Activated CD4-positive, CD25-positive, alpha-beta regulatory T cell treated with anti-CD3 and anti-CD28 coated beads, Interleukin-2, amount 50 U/mL, for 72 hours (primary cell): ENCODE data around the gene CCDC57.

Experiments
- DNase-seq: peaks from one replicate; pipeline ENCODE4 v3.0.0; 2021

Gene CCDC57

DNA sequence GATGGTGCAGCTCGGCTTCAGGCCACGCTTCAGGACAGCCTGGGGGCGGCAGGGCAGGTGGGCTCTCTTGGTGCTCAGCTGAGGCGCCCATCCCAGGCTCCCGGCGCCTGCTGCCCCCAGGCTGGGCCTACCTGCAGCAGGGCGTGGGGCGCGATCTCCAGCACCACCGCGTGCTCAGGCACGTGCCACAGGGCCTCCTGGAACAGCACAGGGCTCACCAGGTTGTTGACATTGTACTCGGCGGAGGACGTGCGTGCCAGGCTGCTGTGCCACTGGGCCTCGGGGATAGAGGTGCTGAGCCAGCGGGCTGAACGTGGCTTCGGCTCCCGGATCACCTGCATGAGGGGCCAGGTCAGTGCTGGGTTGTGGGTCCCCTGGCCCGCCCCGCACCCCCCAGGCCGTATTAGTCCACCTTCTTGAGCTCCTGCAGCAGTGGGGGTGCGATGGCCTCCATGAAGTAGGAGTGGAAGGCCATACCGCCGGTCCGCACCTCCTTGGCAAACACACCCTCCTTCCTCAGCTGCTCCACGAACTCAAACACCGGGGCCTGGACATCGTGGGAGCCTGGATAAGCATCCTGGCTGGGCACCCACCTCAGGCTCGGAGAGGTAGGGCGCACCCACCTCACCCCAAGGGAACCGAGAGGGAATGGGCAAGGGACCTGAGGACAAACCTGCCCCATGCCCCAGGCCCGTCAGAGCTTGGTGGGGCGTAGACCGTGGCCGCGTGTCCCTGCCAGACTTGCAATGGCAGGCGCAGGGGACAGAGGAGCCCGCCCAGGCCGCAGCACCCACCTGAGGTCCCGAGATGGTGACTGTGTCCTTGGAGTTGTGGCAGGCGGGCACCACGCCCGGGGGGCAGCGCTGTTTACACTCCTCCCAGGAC is 123.6 kb downstream of the CCDC57 start:
- no peak for DNase-seq

DNA sequence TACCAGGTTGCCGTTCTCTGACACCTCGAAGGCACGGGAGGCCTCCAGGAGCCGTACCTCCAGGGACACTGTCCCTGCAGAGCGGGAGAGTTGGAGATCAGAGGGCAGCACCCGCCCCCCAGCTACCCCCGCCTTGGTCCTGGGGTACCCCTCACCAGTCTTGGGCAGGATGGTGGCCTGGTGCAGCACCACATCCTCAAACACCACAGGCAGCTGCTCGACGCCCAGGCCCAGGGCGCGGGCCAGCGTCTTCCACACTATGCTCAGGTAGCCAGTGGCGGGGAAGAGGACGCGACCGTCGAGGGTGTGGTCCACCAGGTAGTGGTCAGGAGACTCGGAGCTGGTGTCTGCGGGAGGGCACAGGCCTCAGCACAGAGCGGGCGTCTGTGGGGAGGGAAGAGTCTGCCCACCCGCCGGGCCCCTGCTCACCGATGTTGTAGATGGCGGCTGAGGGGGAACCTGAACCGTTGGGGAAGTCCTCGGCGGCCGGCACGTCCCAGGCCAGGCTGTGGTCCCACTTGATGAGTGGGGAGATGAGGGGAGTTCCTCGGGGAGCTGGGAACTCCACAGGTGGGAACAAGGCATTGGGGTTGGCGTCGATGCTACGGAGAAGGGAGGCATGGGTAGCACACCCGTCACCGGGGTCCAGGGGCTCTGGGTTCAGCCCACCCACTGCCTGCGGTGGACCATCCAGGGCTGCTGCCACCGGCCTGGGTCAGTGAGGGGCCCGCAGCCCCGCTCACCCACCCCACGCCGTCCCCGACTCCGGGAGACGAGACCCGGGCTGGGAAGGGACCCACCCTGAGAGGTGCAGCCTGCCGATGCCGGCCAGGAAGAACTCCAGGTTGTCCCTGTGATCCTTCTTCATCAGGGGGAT is 124.4 kb downstream of the CCDC57 start:
- no peak for DNase-seq

DNA sequence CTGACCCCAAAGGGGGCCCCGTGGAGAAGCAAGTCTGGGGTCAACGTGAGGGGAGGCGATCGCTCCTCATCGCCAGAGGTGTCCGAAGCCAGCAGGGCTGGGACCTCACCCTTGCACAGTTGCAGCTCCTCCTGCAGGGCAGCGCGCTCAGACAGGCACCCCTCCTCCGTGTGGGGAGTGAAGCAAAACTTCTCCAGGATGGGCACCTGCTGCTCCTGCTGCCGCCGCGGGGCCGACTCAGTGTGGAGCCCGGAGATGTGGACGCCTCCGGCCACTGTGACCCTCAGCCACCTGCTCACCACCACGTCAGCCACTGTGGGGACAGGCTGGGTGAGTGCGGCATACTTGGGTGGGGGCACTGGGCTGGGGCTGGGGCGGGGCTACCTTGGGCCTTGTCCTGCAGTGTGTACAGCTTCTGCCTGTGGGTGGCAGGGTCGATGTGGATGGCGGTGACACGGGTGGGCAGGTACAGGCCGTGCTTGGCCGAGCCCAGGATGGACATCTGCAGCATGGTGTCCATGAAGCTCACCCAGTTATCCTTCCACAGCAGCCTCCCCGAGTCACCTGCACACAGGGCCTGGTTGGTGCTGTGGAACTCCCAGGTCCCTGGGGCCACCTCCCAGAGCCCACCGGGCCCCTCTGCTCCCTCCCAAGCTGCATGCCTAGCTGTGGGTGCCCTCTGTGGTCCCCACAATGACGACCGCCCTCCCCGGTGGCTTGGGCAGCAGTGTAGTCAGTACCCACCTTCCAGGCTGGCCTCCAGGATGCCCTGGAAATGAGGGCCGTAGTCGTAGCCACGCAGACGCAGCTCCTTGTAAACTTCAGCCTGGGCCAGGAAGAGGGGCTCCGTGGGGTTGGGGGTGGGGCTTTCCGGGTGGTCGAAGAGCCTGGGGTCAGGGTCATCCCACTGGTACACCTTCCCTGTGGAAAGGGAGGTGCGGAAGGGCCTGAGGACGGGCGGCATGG is 125.4 kb downstream of the CCDC57 start:
- no peak for DNase-seq

DNA sequence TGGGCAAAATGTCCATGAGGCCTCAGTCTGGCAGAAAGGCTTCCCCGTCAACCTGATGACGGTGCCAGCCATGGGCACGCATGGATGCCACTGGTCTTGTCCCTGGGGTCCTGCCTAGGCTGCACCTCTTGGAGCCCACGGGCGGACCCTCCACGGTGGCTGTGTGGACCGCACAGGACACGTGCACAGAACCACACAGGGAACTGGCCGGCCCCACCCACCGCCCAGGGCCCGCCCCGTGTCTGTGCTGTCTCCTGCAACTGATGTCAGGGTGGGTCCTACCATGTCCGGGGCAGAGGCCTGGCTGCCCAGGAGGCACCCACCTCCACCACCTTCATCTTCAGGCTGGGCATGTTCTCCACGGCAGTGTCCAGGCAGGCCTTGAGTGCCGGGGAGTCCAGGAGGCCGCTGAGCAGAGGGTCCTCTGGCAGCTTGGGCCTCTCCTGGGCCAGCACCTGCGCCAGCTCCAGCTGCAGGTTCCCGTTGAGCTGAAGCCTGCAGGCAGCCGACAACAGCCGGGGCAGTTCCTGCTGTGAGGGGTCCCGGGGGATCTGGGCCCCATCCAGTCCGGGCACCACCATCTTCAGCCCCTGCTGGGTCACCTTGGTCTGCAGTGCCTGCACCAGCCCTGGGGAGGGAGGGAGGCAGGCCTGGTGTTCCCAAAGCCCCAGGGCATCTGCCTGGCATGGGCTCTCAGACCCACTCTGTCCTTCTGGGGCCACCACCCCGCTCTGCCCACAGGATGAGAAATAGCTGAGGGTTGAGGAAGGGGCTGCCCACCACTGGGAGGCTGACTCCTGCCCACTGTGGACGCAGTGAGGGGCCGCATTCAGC is 126.5 kb downstream of the CCDC57 start:
- DNase-seq: no peak

DNA sequence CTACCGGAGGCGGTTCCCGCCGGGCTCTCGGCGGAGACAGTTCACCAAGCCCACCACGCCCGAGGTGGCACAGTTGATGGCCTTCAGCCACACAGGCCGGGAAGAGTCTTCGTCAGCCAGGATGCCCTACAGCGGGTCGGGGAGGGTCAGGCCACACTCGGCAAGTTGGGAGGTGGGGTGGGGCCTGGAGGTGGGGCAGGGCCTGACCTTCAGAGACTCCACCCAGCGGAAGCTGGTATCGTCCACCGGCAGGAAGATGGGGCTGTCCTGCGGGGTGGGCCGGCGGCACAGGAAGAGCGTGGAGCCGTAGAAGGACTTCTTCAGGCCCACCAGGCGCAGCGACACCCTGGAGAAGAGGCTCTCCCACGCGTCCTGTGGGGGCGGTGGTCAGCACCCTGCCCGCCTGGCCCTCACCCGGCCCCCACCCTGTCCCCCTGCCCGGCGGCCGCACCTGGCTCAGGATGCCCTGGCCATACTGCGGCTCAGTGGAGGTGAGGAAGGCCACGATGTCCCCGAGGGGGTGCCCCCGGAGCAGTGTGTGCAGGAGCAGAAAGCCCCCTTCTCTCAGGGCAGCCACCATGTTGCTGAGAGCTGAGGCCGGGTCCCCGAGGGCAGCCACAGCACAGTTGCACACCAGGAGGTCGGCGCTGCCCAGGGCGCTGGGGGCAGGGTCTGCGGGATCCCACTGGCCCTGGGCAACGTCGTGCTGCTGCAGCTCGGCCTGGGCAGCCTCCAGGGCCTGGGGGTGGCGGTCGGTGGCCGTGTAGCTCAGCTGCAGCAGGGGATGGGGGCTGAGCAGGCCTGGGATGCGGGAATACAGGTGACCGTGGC is 127.4 kb downstream of the CCDC57 start:
- no peak for DNase-seq

DNA sequence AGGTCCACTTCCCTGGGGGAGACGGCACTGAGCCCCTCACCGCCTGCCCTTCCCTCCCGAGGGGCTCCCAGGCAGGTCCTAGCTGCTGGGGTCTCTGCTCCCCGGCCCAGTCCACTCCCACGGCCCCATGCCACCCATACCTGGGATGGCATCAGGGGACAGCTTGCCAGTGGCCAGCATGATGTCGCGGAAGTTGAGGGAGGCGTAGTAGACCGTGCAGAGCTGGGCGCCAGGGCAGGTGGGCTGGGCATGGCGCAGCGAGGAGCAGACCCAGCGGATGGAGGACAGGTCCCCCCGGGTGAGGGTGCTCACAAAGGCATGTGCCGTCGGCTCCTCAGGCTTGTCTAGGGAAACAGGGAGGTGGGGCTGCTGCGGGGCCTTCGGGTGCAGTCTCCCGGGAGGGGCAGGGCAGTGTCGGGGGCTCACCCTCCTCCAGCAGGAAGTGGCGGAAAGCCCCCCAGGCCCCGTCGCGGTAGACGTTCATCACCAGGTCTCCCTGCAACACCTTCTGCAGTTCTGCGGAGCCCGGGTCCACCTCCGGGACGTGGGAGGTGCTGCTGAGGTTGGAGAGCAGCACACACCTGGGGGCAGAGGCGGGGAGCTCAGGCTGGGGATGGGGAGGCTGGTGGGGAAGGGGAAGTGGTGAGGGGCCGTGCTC is 128.1 kb downstream of the CCDC57 start:
- DNase-seq: no peak

DNA sequence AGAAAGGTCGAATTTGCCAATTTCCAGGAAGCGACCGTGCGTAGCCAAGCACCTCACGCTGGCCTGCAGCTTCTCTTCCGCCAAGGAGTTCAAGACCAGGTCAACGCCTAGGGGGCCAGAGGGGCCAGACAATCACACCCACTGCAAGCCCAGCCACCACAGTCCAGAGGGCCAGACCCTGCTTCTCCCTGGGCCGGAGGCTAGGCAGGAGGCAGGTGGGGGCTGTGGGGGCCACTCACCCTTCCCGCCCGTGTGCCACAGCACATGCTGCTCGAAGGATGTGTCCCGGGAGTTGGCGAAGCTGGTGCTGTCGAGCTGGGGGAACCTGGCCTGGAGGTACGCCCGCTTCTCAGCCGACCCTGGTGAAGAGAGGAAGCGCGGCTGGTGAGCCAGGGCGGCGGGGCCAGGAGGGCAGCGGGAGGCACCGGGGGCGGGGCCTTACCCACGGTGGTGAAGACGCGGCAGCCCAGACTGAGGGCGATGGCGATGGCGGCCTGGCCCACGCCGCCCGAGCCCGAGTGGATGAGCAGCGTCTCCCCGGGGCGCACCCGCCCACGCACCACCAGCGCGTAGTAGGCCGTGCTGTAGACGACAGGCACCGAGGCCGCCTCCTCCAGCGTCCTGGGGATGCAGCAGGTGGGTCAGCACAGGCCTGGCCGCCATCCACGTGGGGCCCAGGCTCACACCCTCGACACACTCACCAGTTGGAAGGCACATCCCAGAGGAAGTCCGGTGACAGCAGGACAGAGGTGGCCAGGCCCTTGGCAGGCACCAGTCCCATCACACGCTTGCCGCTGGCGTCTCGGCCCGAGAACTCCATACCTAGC is 128.9 kb downstream of the CCDC57 start:
- DNase-seq: no peak

DNA sequence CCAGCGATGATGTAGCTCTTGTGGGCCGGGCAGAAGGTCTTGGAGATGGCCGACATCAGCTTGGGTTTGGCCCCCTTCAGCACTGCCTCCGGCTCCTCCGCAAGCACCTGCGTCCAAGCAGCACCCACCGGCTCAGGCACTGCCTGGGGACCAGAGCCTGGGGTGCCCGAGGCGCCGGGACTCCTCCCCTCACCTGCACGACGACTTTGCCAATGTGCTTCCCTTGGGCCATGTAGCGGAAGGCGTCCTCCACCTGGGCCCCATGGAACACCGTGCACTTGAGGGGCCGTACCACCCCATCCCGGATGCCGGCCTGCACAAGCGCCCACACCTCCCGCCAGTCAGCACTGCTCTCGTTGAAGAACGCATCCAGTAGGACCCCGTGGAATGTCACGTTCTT is 129.6 kb downstream of the CCDC57 start:
- DNase-seq: no peak

DNA sequence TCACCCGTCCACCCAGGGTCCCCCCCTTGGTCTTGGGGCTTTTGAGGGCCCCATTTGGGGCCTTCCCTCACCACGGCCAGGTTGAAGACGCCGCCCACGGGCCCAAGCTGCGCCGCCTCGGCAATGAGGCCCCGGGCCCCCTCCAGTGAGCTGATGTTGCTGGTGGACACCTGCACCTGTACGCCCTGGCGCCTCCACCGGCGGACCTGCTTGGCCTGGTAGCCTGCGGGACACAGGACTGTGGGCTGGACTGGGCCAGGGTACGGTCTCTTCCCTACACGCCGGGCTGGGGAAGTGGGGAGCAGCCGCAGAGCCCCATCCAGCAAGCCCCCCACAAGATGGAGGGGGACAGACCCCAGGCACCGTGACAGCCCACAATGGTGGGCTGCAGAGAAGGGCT is 130.2 kb downstream of the CCDC57 start:
- DNase-seq: no peak

DNA sequence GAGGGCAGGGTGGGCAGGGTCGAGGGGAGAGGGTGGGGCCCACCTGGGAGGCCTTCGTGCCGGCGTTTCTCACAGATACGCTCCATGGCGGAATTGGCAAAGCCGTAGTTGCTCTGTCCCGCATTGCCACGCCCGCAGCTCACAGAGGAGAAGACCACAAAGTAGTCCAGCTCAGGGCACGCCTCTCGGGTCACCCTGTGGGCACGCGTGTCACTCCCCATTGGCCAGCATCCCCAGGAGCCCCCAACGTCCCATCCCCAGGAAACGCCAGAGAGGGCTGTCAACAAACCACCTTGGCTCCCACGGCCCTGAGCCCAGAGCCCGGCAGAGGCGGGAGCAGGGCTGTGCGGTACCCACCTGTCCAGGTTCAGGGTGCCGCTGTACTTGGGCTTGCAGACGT is 130.7 kb downstream of the CCDC57 start:
- no peak for DNase-seq

DNA sequence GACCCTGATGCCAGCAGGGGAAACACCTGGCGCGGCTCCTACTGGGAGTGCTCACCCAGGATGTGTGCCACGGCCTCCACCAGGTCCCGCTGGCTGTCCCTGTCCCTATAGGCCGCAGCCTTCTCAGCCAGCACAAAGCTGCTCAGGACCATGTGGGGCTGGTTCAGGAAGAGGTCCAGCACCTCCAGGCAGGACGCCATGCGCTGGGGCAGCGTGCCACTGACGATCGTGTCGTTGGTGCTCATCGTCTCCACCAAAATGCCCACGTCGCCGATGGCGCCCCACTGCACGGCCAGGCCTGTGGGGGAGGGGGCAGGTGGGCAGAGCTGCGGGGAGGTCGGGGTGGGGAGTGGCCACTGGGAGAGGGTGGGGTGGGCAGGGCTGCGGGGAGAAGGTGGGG is 131.1 kb downstream of the CCDC57 start:
- DNase-seq: no peak

DNA sequence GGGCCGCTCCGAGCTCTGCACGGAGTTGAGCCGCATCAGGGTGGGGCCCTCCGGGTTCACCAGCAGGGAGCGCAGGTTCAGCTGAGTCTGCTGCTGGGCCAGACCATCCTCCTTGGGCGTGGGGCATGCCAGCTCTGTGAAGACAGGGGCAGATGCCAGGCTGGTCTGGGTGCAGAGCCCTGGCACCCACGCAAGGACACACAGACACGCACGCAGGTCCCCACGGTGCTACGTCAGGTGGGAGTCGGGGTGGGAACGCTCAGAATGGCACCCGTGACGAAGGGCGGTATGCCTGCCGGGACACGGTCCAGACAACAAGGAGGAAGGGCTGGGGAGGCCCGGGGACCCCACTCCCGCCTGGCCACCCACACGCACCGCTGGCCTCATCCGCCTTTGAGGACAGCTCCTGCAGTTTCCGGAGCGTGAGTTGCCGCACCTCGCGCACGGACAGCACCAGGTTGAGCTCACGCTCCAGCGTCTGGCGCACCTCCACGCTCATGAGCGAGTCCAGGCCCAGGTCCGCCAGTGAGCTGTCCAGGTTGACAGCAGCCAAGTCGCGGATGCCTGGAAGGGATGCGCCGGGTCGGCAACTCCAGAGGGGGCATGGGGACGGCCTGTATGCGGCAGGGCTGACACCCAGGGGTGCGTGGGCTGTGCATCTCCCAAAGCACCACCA is 131.7 kb downstream of the CCDC57 start:
- no peak for DNase-seq

DNA sequence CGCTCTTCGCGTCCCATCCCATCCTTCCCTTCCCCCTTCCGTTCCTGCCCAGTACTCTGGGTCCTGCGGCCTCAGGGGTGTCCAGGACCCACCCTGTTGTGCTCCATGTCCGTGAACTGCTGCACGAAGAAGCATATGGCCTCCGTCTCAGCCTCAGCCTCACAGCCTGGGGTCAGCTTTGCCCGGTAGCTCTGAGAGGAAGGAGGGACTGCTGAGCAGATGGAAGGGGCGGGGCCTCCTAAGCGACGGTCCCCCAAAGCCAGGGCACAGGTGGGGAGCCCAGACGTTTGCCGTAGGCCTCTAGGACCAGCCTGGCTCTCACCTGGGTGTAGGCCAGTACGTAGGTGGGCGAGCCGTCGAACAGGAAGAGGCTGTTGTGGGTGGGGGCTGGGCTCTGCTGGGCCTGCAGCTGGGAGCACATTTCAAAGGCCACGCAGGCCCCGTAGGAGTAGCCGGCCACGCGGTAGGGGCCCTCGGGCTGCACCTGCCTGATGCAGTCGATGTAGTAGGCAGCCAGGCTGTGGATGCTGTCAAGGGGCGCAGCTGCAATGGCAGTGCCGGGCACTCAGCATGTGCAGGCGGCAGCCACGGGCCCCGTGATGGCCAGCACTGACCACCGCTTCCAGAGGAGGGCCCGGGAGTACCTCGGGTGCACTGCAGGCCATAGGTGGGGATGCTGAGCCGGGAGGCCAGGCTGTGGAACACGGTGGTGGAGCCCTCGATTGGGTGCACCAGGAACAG is 132.4 kb downstream of the CCDC57 start:
- DNase-seq: no peak

DNA sequence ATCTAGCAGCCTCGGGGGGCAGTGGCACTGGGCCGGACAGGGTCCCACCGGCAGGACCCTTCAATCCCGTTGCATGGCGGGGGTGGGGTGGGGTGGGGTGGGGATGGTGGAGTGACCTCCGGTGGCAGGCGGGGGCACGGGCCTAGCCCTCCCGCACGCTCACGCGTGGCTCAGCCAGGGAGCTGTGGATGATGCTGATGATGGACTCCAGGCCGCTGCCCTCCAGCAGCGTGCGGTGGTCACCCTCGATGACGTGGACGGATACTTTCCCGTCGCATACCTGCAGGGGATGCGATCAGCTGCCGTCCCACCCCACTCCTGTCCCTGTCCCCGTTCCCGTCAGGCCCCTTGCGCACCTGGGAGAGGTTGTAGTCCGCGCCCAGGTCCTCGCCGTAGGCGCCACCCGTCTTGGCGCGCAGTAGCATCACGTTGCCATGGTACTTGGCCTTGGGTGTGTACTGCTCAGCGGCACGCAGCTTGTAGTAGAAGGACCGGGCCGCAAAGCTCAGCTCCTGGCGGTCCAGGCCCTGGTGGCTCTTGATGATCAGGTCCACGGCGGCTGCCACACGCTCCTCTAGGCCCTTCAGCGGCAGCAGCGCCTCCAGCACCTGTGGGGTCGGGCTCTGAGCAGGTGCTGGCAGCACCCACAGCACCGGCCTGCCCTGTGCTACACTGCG is 133.5 kb downstream of the CCDC57 start:
- no peak for DNase-seq

DNA sequence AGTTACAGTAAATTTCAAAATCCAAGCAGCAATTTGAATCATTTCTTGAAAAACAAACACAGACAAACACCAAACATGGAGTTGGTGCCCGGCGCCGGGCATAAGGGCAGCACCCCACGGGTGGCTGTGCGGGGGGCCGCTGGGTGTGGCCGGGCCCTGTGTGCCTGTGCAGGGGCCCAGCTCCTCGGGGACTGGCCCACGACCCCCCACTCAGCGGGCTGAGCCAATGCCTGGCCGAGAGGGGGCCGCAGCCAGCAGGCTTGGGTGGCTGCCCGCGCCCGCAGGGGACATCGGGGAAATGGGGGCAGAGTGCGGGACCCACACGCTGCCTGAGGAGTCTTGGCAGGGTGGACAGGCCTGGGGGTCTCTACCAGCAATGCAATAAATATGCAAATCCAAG is 134.2 kb downstream of the CCDC57 start:
- DNase-seq: no peak

DNA sequence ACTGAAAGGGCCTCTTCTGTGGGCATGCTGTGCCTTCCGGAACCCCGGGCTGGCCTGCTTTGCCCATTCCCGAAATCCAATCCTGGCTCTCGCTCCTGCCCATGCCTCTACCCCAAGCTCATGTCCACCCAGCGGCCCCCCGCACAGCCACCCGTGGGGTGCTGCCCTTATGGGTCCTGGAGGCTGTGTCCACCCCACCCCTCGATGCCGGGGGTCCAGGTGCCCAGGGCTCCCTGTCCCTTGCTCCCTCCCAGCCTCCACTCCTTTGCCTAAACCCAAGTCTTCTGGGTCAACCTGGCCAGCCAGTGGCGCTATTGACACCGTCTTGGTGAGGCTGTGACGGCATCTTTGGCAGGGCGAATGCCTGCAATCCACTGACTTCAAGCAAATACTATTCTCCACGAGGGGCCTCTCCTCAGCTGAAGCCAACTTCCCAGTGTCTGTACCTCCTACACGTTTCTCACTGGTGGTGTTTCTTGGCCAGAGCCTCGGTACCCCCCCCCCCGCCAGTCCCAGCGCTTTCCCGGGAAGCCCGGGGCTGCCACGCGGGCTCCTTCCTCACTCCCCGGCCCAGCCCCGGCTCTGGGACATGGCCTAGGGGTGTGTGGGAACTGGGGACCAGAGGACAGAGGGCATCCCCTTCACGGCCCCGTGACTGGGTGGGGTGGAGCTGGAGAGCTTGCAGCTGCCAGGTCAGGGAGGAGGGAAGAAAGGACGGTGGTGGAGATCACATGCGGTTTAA is 134.9 kb downstream of the CCDC57 start:
- DNase-seq: no peak
